ENCODE data around the gene FGFR4. TPM values are rescaled to one million over a fixed set of nuclear protein-coding genes. Genes with fewer than 3 reads are reported as not detected.

The FGFR4 gene
- total RNA-seq, 2 experiments from 2014 or later, result 0.33 to 0.53 TPM

DNA sequence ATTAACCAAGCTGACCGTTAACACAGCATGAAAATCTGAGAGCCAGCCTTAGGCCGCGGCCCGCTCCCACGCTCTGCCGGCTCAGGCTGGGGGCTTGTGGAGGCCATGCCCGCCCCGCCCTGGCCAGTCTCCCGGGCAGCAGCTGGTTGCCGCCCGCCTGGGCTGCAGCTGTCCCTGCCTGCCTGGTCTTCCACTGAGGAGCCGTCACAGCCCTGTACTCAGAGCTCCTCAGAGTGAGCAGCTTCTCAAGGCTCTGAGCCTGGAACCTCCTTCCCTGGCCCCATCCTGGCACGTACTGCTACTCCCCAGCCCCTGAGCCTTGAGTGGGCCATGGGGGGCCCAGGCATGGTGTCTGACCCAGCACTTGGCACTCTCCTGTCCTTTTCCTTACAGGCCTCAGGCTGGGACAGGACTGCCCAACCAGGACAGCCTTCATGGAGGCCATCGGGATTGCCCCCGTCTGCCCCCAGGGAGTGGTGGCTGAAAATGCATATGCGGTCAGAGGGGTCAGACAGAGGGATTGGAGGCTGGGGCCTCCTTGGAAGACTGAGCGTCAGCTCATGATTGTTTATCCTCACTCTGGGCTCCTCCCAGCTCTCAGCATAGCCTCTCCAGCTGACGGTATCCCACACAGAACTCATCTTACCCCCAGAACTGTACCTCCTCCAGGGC is 11.9 kb downstream of the FGFR4 start:
- H3K4me3 Mint-ChIP-seq, result no peak overlapping the region
- no peak for DNase-seq
- no peak overlapping the region for H3K27ac Mint-ChIP-seq
- ChIA-PET CTCF (interaction anchor here (1.2 to 1.4 kb wide), 3 partner anchors 13 to 15 kb away, joined by 3 to 4 read pairs (median 4); no protein-coding TSS in a partner anchor), POLR2A (no interaction called here)
- peaks cover 5% of the 10 kb centered on the region for H3K27me3 Mint-ChIP-seq
- no peaks in the 10 kb centered on the region for H3K36me3 Mint-ChIP-seq (ENCODE audit: low read depth)
- no peaks in the 10 kb centered on the region for H3K9me3 Mint-ChIP-seq
- H3K4me1 Mint-ChIP-seq, result no peaks in the 10 kb centered on the region

DNA sequence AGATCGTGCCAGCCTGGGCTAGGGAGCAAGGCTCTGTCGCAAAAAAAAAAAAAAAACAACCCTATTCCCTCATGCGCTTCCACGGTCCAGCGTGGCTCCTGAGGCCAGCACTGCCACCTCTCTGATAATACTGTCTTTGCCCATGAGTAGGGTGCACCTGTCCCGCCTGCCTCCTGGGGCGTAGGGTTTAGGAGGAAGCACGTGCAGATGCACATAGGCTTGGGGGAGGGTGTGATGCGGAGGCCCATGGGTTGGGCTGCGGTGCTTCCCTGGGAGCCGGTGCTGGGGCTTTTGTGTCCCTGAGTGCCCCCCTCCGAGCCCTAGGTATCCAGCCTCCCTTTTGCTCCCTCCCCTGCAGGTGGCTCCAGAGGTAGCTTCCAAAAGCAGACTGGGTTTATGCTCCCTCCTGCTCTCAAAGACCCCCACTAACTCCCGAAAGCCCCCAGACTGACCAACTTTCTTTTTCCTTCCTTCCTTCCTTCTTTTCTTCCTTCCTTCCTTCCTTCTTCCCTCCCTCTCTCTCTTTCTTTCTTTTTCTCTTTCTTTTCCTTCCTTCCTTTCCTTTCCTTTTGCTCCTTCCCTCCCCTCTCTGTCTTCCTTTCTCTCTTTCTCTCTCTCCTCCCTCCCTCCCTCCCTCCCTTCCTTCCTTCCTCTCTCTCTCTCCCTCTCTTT is 12.8 kb downstream of the FGFR4 start:
- CTCF ChIA-PET, result no interaction called here

DNA sequence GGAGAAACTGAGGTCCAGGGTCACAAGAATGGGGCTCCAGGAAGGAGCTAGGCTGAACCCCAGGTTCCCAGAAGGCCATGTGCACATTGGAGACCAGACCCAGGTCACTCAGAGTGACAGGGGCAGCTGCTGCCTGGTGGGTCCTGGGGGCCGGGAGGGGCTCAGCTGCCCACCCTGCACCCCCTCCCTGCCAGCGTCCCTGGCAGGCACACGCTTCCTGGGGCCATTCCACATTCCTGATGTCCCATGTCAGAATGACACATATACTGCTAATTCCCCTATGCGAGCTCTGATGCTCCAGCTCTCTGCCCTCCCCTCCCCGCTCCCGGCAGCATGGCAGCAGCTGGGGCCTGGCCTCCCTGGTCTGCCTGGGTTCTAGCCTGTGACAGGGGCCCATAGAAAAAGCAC is 14.0 kb downstream of the FGFR4 start:
- CTCF ChIA-PET, result no interaction called here
- Mint-ChIP-seq H3K4me3 (no peak overlapping the region), H3K27ac (no peak overlapping the region), H3K27me3 (peaks cover 9% of the 10 kb centered on the region), H3K4me1 (no peaks in the 10 kb centered on the region), H3K9me3 (no peaks in the 10 kb centered on the region), H3K36me3 (ENCODE audit: low read depth) (no peaks in the 10 kb centered on the region)
- POLR2A ChIA-PET, result no interaction called here
- no peak for DNase-seq

More for the DNA sequence above, 12.8 kb downstream of the FGFR4 start:
- peaks cover 9% of the 10 kb centered on the region for H3K27me3 Mint-ChIP-seq
- no peak overlapping the region for H3K4me3 Mint-ChIP-seq
- POLR2A ChIA-PET, result no interaction called here
- H3K36me3 Mint-ChIP-seq (ENCODE audit: low read depth), result no peaks in the 10 kb centered on the region
- H3K4me1 Mint-ChIP-seq, result no peaks in the 10 kb centered on the region
- H3K9me3 Mint-ChIP-seq, result no peaks in the 10 kb centered on the region
- DNase-seq, result no peak
- no peak overlapping the region for H3K27ac Mint-ChIP-seq

DNA sequence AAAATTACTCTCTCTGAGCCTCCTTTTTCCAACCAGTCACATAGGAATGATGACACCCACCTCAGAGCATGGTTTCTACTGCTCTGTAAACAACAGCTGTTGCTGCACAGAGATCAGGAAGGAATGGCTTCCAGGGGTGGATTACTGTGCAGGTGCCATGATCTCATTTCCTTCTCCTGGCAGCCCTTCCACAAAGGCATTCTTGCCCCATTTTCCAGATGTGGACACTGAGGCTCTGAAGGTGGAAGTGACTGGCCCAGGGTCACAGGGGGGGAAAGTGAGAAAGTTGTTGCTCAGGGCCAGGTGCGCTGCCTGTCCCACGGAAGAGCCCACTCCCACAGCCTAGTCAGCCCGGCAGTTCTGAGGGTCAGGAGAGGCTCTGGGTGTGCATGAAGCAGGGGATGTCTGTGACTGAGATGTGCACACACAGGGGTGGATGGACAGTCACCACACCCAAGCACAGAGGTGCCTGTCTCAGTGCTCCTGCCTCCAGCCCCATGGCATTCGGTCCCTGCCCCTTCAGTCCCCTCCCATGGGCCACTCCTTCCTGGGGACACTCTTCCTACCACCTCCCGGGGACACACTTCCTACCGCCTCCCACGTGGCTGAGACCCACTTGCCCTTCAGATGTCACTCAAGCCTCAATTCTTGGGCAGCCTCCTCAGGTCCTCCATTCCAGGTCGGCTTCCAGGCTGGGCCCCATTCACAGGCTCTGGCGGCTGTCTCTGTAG is 17.0 kb downstream of the FGFR4 start:
- no peaks in the 10 kb centered on the region for H3K4me1 Mint-ChIP-seq

DNA sequence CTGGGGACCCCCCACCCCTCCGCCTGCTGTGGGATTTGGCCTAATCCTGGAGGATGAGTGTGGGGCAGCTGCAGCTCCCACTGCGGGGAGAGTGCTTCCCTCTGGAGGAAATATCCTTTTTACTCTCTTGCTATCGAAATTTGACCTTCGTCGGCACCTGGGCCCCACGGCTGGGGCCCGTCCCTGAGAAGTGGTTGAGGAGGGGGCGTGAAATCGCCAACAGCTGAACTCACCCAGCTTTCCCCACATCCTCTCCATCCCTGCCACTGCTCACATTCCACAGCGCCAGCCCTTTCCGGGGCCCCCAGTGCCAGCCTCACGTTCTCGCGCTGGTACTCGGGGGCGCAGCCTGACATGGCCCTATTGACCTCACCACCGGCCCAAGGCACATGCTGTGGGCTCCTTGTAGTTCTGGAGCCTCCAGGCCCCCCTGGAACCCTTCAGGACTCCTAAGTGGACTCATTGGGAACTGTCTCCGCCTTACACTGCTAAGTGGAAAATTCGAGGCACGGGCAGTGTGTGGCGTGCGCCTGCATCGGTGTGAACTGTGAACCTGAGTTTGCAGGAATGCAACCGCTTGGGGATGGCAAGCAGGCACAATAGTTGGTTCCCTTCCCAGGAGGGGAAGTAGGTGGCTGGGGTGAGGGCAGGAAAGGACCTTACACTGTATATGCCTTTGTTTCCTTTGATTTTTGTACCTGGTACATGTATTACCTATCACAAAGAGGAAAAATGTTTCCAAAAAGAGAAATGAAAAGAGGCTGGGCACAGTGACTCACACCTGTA is 19.2 kb downstream of the FGFR4 start:
- ChIA-PET CTCF (no interaction called here), POLR2A (no interaction called here)
- Mint-ChIP-seq H3K27me3 (peaks cover 7% of the 10 kb centered on the region), H3K27ac (no peak overlapping the region), H3K4me3 (no peak overlapping the region), H3K36me3 (ENCODE audit: low read depth) (no peaks in the 10 kb centered on the region), H3K4me1 (no peaks in the 10 kb centered on the region), H3K9me3 (no peaks in the 10 kb centered on the region)
- DNase-seq, result no peak

More for the DNA sequence above, 17.0 kb downstream of the FGFR4 start:
- no peak overlapping the region for H3K4me3 Mint-ChIP-seq
- H3K9me3 Mint-ChIP-seq, result no peaks in the 10 kb centered on the region
- POLR2A ChIA-PET, result no interaction called here
- no peaks in the 10 kb centered on the region for H3K36me3 Mint-ChIP-seq (ENCODE audit: low read depth)
- H3K27ac Mint-ChIP-seq, result no peak overlapping the region
- CTCF ChIA-PET, result interaction anchor here (1.1 kb wide), 1 partner anchor 443 kb away, joined by 3 read pairs; no protein-coding TSS in a partner anchor
- H3K27me3 Mint-ChIP-seq, result peaks cover 9% of the 10 kb centered on the region
- DNase-seq, result no peak

DNA sequence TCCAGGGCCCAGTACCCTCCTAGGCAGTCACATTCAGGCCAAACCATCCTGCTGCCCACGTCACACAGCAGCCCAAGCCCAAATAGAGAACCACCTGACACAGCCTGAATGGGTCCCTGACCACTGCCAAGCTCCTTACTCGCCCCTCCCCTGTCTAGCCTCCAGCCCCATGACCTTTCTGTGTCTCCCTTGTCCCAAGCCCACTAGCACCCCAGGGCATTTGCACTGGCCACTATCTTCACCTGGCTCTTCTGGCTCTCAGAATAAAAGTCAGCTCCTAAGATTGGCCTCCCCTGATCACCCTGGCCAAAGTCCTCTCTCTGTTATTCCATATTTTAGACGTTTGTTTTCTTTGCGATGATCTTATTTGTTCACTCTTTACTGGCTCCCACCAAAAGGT is 20.4 kb downstream of the FGFR4 start:
- H3K27me3 Mint-ChIP-seq, result peaks cover 7% of the 10 kb centered on the region
- ChIA-PET POLR2A (no interaction called here), CTCF (no interaction called here)
- no peaks in the 10 kb centered on the region for H3K9me3 Mint-ChIP-seq
- no peak for DNase-seq
- H3K27ac Mint-ChIP-seq, result no peak overlapping the region
- no peaks in the 10 kb centered on the region for H3K4me1 Mint-ChIP-seq
- H3K4me3 Mint-ChIP-seq, result no peak overlapping the region
- no peaks in the 10 kb centered on the region for H3K36me3 Mint-ChIP-seq (ENCODE audit: low read depth)

DNA sequence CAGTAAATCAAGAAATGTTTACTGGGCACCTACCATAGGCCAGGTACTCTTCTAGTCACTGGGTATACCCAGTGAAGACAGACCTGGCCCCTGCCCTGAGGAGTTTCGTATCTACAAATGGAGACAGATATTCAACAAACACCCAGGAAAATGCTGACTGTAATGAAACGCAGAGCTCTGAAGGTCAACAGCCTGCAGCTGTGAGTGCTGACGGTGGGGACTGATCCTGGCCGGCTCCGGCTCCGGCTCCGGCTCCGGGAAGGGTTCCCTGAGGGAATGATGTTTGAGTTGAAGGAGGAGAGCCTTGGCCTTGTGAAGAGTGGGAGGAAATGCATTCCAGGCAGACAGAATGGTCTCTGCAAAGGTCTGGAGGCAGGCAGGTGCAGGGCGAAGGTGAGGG is 23.1 kb downstream of the FGFR4 start:
- Mint-ChIP-seq H3K4me1 (peaks cover 9% of the 10 kb centered on the region), H3K27me3 (no peaks in the 10 kb centered on the region), H3K27ac (no peak overlapping the region), H3K36me3 (ENCODE audit: low read depth) (no peaks in the 10 kb centered on the region), H3K9me3 (no peaks in the 10 kb centered on the region), H3K4me3 (no peak overlapping the region)
- ChIA-PET CTCF (interaction anchor here (0.6 to 6.4 kb wide), 4 partner anchors 24 to 200 kb away, joined by 3 to 65 read pairs (median 18); partner anchors contain the start of gene FGFR4), POLR2A (no interaction called here)
- DNase-seq, result no peak

DNA sequence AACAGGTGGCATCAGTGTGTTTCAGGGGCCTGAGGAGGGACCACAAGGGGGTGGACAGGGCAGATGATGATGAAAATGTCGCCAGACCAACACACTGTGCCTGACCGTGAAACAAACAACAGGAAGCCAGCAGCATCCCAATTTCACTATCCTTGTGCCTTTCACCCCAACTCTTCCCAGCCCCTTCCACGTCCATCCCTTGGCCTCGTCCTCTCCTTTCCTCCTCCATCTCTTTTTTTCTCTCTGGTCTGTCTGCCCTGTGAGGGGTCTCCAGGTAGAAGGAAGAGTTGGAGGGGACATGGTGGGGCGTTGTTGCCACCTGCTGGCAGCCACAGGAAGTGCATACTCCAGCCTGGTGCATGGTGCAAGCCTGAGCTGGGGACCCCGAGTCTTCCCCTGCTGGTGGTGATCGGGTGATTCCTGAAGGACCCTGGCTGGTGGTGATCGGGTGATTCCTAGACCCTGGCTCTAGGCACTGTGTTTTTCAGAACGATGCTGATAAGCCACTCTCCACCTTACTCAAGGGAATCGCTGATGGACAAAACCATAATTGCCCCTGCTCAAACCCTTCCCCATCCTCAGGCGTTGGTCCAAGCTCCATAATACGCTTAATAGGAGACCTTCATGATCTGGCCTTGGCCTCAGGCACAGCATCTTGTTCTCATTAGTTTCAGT is 25.1 kb downstream of the FGFR4 start:
- no peak overlapping the region for H3K4me3 Mint-ChIP-seq
- H3K27me3 Mint-ChIP-seq, result no peaks in the 10 kb centered on the region
- peak; percentile 68 for DNase-seq
- ChIA-PET CTCF (interaction anchor here (0.6 to 6.4 kb wide), 28 partner anchors 14 to 454 kb away, joined by 3 to 65 read pairs (median 4); partner anchors contain the start of genes FGFR4 and NSD1), POLR2A (no interaction called here)
- peaks cover 19% of the 10 kb centered on the region for H3K4me1 Mint-ChIP-seq
- H3K27ac Mint-ChIP-seq, result no peak overlapping the region
- H3K36me3 Mint-ChIP-seq (ENCODE audit: low read depth), result no peaks in the 10 kb centered on the region
- H3K9me3 Mint-ChIP-seq, result no peaks in the 10 kb centered on the region

DNA sequence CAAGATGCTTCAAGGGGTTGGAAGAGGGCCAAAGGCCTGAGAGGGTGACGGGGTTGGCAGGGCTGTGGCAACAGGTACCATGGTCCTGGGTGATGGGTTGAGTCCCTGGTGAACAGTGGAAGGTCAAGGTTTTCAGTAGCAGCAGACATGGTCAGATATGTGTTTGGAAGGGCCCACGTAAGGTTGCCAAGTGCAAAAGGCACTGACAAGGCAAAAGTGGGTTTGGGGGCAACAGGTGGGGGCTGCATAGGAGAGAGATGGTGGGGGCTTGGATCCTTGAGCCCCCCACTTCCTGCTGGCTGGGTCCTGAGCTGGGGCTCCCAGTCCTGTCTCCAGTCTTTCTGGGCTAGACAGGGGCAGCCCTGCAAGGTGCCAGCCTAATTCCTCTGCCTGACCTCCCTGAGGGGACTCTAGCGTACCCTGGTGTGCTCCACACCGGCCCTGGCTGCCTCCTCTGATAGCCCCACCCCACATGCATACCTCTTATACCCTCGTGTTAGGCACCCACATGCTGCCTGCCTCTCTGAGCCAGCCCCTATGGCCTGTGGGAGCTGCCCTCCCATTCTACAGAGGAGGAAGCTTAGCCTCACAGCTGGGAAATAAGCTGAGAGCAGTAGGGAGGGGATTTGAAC is 26.0 kb downstream of the FGFR4 start:
- no peak overlapping the region for H3K4me3 Mint-ChIP-seq
- H3K36me3 Mint-ChIP-seq (ENCODE audit: low read depth), result no peaks in the 10 kb centered on the region
- no peak for DNase-seq
- ChIA-PET POLR2A (interaction anchor here (1.0 to 3.2 kb wide), 2 partner anchors 21 to 133 kb away, joined by 3 to 23 read pairs; partner anchors contain the start of gene NSD1), CTCF (interaction anchor here (0.6 to 6.4 kb wide), 42 partner anchors 13 to 954 kb away, joined by 3 to 65 read pairs (median 4); partner anchors contain the start of genes FGFR4, NSD1, PRELID1 and RAB24)
- no peaks in the 10 kb centered on the region for H3K27me3 Mint-ChIP-seq
- peaks cover 25% of the 10 kb centered on the region for H3K4me1 Mint-ChIP-seq
- H3K9me3 Mint-ChIP-seq, result no peaks in the 10 kb centered on the region
- no peak overlapping the region for H3K27ac Mint-ChIP-seq

DNA sequence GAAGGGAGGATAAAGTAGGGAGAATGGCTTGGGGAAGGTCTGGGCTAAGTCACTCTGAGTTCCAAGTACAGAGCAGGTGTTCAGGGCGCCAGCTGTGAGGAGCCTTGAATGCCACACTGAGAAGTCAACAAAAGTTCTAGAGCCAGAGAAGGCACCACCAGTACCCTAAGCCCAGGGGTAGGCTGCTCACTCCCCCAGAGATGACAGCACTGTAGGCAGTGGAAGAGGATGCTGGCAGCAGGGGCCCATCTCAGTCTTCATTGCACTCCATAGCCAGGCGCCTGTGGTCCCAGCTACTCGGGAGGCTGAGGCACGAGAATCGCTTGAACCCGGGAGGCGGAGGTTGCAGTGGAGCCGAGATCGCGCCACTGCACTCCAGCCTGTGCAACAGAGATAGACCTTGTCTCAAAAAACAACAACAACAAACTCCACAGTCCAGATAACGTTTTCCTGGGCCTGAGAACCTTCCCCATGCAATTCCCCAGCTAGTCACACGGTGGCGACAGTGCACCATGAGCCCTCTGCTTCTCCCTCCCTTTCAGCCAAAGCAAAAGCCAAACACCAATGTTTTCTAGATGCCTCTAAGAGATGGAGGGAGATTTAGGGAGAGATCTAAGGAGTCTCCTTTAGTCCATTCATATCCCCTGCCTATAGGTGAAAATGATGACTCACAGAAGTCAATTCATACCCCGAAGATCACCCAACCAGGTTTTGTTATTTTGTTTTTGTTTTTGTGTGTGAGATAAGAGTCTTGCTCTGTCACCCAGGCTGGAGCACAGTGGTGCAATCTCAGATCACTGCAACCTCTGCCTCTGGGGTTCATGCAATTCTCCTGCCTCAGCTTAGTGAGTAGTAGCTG is 27.1 kb downstream of the FGFR4 start:
- POLR2A ChIA-PET, result interaction anchor here (0.8 to 3.2 kb wide), 7 partner anchors 20 to 318 kb away, joined by 3 to 23 read pairs (median 3); partner anchors contain the start of gene NSD1
- Mint-ChIP-seq H3K27ac (no peak overlapping the region), H3K9me3 (no peaks in the 10 kb centered on the region), H3K4me1 (peaks cover 25% of the 10 kb centered on the region), H3K27me3 (no peaks in the 10 kb centered on the region), H3K4me3 (no peak overlapping the region), H3K36me3 (ENCODE audit: low read depth) (no peaks in the 10 kb centered on the region)
- CTCF ChIA-PET, result interaction anchor here (0.6 to 6.4 kb wide), 46 partner anchors 11 to 456 kb away, joined by 3 to 65 read pairs (median 4); partner anchors contain the start of genes FGFR4, LMAN2, NSD1 and PRELID1
- DNase-seq, result peak; percentile 83

Measured in activated CD4-positive, alpha-beta memory T cell treated with anti-CD3 and anti-CD28 coated beads, Interleukin-2, amount 10 ng/mL, durations not matched to agents 7 days and 5 days (primary cell).